HAP-1 (cell line): Measurements from ENCODE around the gene TMEM205.
A peak's percentile ranks its signal among the peaks of the same experiment; 100 is the strongest.
"Not testable (repeated sequence)": the region's sequence is repeated elsewhere in the genome, so short reads cannot be mapped to it uniquely, and the experiment has no call there.

ENCODE experiments used
- DNase-seq, 2 experiments: peaks; one replicate each; pipeline ENCODE4 v3.0.0-alpha.2; 2016 to 2020; ENCODE audit warnings: low spot score in 2 of 2
- H3K27me3 ChIP-seq: fragments of 250-450 bp; sonication (Bioruptor Pico); 2 replicates; pipeline ENCODE4 v1.5.1; 2020; ENCODE audit warnings: low read depth, mild to moderate bottlenecking, moderate library complexity
- H3K36me3 ChIP-seq: fragments of 250-450 bp; sonication (Bioruptor Pico); replicated peaks from 2 replicates; pipeline ENCODE4 v1.5.1; 2020; ENCODE audit warnings: mild to moderate bottlenecking
- H3K4me1 ChIP-seq: fragments of 250-450 bp; sonication (Bioruptor Pico); 2 replicates; pipeline ENCODE4 v1.5.1; 2020; ENCODE audit warnings: mild to moderate bottlenecking
- H3K4me3 ChIP-seq: fragments of 250-450 bp; sonication (Bioruptor Pico); 2 replicates; pipeline ENCODE4 v1.5.1; 2020; ENCODE audit warnings: mild to moderate bottlenecking, moderate library complexity
- H3K9me3 ChIP-seq: fragments of 250-450 bp; sonication (Bioruptor Pico); 2 replicates; pipeline ENCODE4 v1.5.1; 2020; ENCODE audit warnings: mild to moderate bottlenecking, moderate library complexity
- in situ Hi-C: fragments of 300-500 bp; cut with MboI; formaldehyde crosslinking; loops from 3 replicates; pipeline ENCODE4 v1.14.3; 2020; ENCODE audit warnings: low sequenced_read_pairs, inconsistent platforms, mixed read lengths

TMEM205 gene

DNA sequence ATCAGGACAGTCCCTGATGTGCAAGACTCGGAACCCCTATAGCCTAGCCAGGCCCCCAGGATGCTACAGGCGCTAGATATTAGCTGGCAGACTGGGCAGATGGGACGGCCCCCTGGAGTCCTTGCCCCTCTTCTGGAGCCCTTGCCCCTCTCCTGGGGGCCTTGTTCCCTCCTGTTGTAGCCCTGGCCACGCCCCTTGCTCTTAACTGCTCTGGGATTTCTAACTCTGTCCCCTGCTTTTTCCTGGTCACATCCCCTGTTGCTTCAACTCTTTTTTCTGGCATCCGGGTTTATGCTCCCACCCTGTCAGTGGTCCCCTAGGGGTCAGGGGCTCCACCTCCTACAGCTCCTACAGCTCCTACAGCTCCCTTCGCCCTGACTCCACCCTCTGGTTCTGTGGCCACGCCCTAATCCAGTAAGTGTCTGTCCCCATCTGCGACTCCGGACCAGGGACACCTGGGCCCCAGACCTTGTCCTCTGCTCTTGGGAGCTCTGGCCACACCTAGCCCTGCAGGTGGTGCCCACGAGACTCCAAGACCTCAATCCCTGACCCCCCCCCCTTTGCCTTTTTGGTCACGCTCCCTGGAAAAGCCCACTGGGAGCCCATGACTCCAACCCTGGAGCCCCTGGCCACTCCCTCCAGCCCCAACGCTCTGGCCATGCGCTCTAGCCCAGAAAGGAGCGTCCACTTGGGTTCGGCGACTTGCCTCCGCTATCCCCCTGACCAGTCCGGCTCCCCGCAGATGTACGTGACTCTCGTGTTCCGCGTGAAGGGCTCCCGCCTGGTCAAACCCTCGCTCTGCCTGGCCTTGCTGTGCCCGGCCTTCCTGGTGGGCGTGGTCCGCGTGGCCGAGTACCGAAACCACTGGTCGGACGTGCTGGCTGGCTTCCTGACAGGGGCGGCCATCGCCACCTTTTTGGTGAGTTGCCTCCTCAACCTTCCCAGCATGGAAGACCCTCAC lies 16.0 kb upstream of the TMEM205 start:
- DNase-seq: no peak
- Histone ChIP-seq H3K4me1 (no peaks in the 10 kb centered on the region), H3K27me3 (no peaks in the 10 kb centered on the region), H3K9me3 (no peaks in the 10 kb centered on the region), H3K4me3 (no peak overlapping the region), H3K36me3 (no peaks in the 10 kb centered on the region)
- in situ Hi-C loops: no loop called here

DNA sequence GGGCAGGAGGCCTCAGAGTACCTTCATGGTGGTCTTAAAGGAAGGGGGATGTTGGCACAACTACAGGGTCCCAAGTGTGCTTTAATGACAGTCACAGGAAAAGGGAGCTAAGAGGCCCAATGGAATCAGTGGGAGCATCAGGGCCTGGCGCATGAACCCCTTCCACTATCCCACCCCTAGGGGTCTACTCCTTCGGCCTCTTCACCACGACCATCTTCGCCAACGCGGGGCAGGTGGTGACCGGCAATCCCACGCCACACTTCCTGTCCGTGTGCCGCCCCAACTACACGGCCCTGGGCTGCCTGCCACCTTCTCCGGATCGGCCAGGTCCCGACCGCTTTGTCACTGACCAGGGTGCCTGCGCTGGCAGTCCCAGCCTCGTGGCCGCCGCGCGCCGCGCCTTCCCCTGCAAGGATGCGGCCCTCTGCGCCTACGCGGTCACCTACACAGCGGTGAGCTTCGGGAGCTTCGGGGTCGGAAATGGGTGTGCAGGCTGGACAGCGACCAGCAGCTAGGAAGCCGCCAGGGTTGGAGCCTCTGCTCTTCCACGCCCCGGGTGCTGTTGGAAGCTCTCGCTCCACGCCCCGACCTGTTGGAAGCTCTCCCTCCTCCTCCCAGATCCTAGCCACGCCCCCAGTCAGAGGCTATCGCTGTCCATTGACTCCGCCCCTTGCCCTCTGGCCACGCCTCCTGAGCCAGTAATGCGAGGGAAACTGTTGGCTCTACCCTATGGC lies 15.1 kb upstream of the TMEM205 start:
- peak in 1 of 2 experiments; percentile 80 for DNase-seq
- H3K4me3 ChIP-seq: no peak overlapping the region

GRCh38 chr19:11359421-11359820 lies 13.4 kb upstream of the TMEM205 start:
- in situ Hi-C loops: no loop called here
- Histone ChIP-seq H3K27me3 (no peaks in the 10 kb centered on the region), H3K9me3 (no peaks in the 10 kb centered on the region), H3K36me3 (no peaks in the 10 kb centered on the region; the same call in 1 of the 2 replicates), H3K4me3 (no peak overlapping the region), H3K4me1 (peaks cover 4% of the 10 kb centered on the region; the same call in 1 of the 2 replicates)
- no peak for DNase-seq

More for the DNA sequence above, 15.1 kb upstream of the TMEM205 start:
- Histone ChIP-seq H3K4me1 (no peaks in the 10 kb centered on the region), H3K27me3 (no peaks in the 10 kb centered on the region), H3K9me3 (no peaks in the 10 kb centered on the region), H3K36me3 (no peaks in the 10 kb centered on the region)
- in situ Hi-C loops: no loop called here

GRCh38 chr19:11356676-11357550 lies 10.8 kb upstream of the TMEM205 start:
- in situ Hi-C loops: no loop called here
- Histone ChIP-seq H3K27me3 (no peaks in the 10 kb centered on the region), H3K4me3 (no peak overlapping the region), H3K4me1 (peaks cover 4% of the 10 kb centered on the region; the same call in 1 of the 2 replicates), H3K36me3 (no peaks in the 10 kb centered on the region; the same call in 1 of the 2 replicates), H3K9me3 (no peaks in the 10 kb centered on the region)
- no peak for DNase-seq

DNA sequence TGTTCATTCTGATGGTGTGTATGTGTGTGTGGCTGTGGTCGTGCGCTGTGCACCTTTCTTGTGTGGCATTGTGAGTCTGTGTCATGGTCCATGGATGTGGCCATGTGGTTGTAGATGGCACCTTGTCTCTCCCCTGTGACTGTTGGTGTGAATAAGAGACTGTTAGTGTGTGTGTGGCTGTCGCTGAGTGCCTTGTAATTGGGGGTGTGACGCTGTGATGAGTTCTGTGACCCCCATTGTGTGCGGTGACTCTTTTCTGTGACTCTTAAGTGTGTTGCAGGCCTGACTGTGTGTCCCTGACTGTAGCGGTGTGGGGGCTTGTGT lies 10.0 kb upstream of the TMEM205 start:
- no peak for DNase-seq
- Histone ChIP-seq H3K27me3 (no peaks in the 10 kb centered on the region), H3K4me3 (peak overlapping the region; percentile 36), H3K36me3 (no peaks in the 10 kb centered on the region; the same call in 1 of the 2 replicates), H3K9me3 (no peaks in the 10 kb centered on the region), H3K4me1 (peaks cover 4% of the 10 kb centered on the region; the same call in 1 of the 2 replicates)
- in situ Hi-C loops: no loop called here

DNA sequence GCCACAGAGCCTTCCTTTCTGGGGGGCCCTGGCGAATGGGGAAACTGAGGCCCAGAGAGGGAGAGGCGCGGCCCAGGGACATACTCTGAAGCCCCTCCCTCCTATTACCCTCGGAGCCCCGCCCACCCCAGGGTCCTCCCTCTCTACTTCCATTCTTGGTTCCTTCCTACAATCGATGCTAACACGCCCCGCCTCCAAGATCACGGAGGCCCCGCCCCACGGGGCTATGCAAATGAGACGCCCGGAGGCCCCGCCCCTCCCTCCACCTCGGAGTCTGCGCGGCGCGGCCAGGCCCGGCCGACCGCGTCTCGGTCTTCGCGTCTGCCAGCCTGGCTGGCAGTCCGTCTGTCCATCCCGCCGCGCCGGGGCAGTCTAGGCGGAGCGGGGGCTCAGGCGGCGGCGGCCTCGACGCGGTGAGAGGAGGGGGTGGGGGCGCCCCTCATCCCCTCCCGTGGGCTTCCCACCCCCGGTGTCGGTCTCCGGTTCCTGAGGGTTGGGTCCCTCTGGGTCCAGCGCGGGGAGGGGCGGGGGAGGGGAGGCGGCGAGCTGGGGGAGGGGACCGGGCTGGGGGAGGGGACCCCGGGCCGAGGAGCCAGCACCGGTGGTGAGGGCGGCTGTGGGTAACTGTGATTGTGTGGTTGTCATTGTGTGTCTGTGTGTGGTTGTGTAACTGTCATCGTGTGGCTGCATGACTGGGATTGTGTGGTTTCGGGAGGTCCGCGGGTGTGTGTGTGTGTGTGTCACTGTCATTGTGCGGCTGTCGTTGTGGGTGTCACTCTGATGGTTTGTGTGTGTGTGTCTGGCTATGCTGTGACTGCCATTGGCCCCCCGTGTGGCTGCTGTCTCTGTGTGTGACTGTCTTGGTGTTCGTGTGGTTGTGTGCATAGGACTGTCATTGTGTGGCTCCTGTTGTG lies 9.3 kb upstream of the TMEM205 start, which contains the start of gene PLPPR2:
TSS of gene PLPPR2 (plus strand) at position 273 of the 914 bp plus-strand sequence. CDS start 2,242 bp downstream, outside the sequence.
- Histone ChIP-seq H3K9me3 (no peaks in the 10 kb centered on the region), H3K27me3 (no peaks in the 10 kb centered on the region), H3K4me3 (peak within 1 kb of the TSS; percentile 36), H3K36me3 (no peaks in the 10 kb centered on the region; the same call in 1 of the 2 replicates), H3K4me1 (peaks cover 4% of the 10 kb centered on the region; the same call in 1 of the 2 replicates)
- in situ Hi-C loops: no loop called here
- DNase-seq: peak; percentile 85 to 95

- DNase-seq, in situ Hi-C loops, H3K36me3 ChIP-seq, H3K9me3 ChIP-seq, H3K4me1 ChIP-seq, H3K4me3 ChIP-seq, H3K27me3 ChIP-seq: not testable (repeated sequence)
These were observed 8.0 kb upstream of the TMEM205 start for GRCh38 chr19:11354102-11354501.

DNA sequence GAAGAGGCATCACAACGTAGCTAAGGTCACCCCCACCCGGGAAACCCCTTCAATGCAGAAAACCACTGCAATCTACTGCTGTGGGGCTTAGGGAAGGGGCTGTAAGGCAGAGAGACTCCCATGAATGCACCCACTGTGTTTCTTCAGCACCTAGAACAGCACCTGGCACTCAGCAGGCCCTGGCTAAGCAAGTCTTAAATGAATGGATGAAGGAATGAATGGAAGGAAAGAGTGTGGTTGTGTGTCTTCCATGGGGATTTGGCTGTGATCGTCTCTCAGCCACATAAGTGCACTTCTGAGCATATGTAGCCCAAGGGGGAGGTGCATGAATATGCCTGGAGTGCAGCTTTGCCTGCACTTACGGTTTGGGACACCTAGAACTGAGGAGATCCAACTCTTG lies 3.1 kb upstream of the TMEM205 start:
- Histone ChIP-seq H3K36me3 (no peaks in the 10 kb centered on the region), H3K27me3 (no peaks in the 10 kb centered on the region), H3K4me3 (no peak overlapping the region), H3K9me3 (no peaks in the 10 kb centered on the region; the same call in 1 of the 2 replicates), H3K4me1 (peaks cover 10% of the 10 kb centered on the region)
- DNase-seq: no peak
- in situ Hi-C loops: no loop called here

DNA sequence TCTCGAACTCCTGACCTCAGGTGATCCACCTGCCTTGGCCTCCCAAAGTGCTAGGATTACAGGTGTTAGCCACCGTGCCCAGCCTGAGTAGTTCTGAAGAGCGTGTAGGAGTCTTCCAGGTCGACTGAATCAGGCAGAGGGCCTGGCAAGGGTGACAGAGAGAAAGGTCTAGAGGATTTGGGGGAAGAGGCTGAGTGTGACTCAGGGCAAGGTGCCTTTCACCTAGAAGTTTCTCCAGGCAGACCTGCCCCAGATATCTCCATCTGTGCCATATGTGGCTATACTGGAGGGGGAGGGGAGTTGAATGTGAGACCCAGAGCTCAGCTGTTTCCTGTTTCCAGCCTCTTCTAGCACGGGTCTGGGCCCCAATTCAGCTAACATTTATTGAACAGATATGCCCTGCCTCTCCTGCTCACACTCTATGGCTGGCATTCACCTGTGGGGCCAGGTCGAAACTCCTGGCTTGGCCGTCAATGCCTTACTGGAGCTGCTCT lies 1.5 kb upstream of the TMEM205 start:
- no peaks in the 10 kb centered on the region for H3K36me3 ChIP-seq
- DNase-seq: no peak
- peaks cover 10% of the 10 kb centered on the region for H3K4me1 ChIP-seq

DNA sequence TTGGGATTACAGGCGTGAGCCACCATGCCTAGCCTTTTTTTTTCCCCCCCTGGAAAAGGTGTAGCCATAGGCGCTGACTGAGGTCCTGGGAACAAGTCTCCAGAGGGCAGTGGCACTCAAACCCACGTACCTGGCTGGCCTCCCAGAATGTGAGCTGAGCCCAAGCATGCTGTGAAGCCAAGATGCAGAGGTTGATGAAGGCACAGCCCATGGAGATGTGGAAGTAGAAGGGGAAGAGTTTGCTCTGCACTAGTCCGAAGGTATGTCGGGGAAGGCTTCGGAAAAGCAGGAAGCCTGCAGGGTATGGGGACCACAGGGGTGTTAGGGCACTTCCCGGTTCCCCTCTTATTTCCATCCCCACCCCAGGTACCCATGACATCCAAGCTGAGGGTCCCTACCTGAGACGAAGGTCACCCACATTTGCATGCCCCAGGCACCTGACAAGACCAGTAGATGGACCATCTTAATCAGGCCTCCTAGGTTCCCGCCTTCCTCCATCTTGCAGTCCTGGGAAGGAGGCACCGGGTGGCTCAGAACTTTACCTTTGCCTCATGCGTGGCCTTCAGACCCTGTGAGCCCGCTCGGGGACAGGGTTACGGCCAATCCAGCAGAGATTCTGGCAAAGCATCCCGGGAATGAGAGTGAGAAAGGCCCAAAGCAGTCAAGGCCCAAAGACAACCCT lies 805 bp downstream of the TMEM205 start:
- in situ Hi-C loops: no loop called here
- no peaks in the 10 kb centered on the region for H3K27me3 ChIP-seq
- peak overlapping the region; percentile 70 for H3K4me3 ChIP-seq
- peaks cover 2% of the 10 kb centered on the region; the same call in 1 of the 2 replicates for H3K9me3 ChIP-seq
- H3K36me3 ChIP-seq: no peaks in the 10 kb centered on the region; the same call in 1 of the 2 replicates
- no peak for DNase-seq
- peaks cover 10% of the 10 kb centered on the region for H3K4me1 ChIP-seq

More for the DNA sequence above, 1.5 kb upstream of the TMEM205 start:
- no peaks in the 10 kb centered on the region for H3K27me3 ChIP-seq
- H3K9me3 ChIP-seq: no peaks in the 10 kb centered on the region; the same call in 1 of the 2 replicates
- H3K4me3 ChIP-seq: no peak overlapping the region
- in situ Hi-C loops: no loop called here

GRCh38 chr19:11342429-11342828 lies 3.6 kb downstream of the TMEM205 start:
- peaks cover 18% of the 10 kb centered on the region for H3K4me1 ChIP-seq

DNA sequence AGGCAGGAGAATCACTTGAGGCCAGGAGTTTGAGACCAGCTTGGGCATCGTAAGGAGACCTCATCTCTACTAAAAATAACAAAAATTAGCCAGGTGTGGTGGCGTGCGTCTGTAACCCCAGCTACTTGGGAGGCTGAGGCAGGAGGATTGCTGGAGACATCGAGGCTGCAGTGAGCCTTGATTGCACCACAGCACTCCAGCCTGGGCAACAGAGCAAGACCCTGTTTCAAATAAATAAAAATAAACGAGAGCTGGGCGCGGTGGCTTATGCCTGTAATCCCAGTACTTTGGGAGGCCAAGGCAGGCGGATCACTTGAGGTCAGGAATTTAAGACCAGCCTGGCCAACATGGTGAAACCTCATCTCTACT lies 6.0 kb downstream of the TMEM205 start:
- H3K9me3 ChIP-seq, H3K27me3 ChIP-seq, H3K36me3 ChIP-seq, H3K4me1 ChIP-seq, in situ Hi-C loops, H3K4me3 ChIP-seq, DNase-seq: not testable (repeated sequence)

More at GRCh38 chr19:11342429-11342828, 3.6 kb downstream of the TMEM205 start:
- no peaks in the 10 kb centered on the region for H3K27me3 ChIP-seq
- H3K4me3 ChIP-seq: no peak overlapping the region
- H3K36me3 ChIP-seq: no peaks in the 10 kb centered on the region; the same call in 1 of the 2 replicates
- H3K9me3 ChIP-seq: 0 out of 2 replicates have a peak, but pooled peaks cover 2% of the 10 kb centered on the region
- no peak for DNase-seq
- in situ Hi-C loops: no loop called here
